ENCODE results near the gene SBF2.
"Not testable (repeated sequence)": the region's sequence is repeated elsewhere in the genome, so short reads cannot be mapped to it uniquely, and the experiment has no call there.

The SBF2 gene

GRCh38 chr11:10048350-10048749 is 245.7 kb downstream of the SBF2 start:
- no peak for DNase-seq

DNA sequence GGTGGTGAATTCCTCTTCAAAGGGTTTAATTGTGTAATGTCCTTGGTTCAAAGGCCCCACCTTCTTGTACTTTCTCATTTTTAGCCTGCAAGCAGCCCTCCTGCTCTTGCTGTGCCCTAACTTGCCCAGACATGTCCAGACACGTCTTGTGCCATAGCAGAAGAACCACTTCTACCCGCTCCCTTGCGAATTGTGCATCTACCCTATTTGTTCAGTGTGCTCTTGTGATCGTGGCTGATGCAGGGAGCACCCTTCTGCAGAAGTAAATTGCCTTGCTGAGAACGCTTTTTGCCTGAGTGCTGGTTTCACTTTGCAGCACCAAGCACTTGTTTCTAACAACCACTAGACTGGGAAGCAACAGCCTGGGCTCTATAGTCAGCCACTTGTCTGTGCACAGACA is 249.4 kb downstream of the SBF2 start:
- no peak for DNase-seq

DNA sequence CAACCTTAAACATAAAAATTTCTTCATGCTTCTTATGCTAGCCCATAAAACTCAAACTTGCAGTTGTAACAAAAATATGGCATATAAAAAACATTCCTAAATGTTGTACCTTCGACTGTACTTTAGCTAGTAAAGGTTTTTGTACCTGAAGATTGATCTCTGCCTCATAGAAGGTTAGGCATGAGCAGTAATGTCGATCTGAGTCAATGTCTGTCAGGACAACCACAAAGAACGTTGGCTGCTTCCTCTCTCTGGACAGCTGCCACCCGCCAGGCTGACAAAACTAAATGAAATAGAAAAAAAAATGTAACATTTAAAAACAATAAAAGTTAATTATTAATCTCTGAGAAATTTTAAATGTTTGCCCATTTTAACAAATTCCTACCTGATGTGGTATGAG is 251.3 kb downstream of the SBF2 start:
- no peak for DNase-seq

DNA sequence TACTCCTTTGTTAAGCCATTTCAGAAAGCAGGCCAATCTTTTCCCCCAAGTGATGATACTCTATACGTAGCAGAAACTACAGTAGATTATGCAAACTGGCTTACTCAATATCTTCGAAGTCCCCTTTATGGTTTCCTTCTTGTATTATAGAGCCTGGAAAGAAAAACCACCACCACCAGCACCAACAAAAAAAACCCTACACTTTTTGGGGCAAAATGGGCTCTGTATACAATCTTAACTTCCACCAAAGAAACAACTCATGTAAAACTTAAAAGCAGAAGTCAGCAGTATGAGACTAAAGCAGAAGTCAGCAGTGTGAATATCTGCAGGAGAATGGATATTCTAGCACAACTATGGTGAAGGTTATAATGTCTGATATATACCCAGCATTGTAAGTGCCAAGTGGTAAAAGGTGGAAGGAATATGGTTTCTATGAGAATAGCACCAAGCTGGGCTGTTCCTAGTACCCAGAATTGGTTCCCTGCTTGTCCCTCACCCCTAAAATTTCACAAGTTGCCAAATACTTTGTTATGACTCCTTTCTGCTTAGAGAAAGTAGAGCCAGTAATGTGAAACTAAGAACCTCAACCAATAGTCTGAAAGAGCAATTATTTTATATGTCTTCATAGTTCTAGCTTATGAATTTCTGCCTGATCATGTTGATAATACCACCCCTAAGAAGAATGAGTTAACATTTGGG is 252.1 kb downstream of the SBF2 start:
- DNase-seq: no peak

- DNase-seq: no peak
Observed at GRCh38 chr11:10041332-10041731, 252.7 kb downstream of the SBF2 start.

- no peak for DNase-seq
Observed at GRCh38 chr11:10038521-10039302, 255.3 kb downstream of the SBF2 start.

DNA sequence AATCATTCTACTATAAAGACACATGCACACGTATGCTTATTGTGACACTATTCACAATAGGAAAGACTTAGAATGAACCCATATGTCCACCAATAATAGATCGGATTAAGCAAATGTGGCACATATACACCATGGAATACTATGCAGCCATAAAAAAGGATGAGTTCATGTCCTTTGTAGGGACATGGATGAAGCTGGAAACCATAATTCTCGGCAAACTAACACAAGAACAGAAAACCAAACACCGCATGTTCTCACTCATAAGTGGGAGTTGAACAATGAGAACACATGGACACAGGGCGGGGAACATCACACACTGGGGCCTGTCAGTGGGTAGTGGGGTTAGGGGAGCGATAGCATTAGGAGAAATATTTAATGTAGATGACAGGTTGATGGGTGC is 258.1 kb downstream of the SBF2 start:
- not testable (repeated sequence) for DNase-seq

DNA sequence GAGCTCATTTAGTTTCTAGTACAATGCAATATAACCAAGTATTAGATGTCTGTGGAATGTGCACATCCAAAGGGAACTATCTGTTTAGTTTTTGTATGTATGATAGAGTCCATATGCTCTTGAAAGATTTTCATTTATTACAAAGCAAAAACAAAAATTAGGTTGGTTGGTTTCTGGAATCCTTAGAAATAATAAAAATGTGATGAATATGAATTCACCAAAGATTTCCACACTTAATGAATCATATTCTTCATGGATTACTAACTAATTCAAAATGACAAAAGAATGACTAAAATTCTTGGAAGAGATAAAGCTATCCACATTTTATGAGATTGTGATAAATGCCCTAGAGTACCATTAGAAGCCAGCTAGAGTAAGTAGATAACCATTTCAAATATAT is 261.1 kb downstream of the SBF2 start:
- peak; percentile 81 for DNase-seq

DNA sequence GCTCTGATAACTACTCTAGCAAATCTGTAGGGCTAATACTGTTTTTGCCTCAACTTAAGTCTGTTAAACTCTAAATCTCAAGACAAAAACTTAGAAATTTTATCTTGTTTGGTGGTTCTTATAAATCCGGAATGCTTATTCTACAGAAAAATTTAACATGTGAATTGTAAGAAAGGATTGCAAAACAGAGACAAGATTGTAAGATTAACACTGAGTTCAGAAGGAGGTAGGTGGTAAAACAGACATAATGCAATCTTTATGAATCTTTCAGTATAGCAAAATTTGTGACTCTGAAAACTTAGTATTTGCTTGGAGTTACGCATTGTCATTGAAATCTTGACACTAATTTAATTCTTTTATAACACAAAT is 263.9 kb downstream of the SBF2 start:
- DNase-seq: no peak

DNA sequence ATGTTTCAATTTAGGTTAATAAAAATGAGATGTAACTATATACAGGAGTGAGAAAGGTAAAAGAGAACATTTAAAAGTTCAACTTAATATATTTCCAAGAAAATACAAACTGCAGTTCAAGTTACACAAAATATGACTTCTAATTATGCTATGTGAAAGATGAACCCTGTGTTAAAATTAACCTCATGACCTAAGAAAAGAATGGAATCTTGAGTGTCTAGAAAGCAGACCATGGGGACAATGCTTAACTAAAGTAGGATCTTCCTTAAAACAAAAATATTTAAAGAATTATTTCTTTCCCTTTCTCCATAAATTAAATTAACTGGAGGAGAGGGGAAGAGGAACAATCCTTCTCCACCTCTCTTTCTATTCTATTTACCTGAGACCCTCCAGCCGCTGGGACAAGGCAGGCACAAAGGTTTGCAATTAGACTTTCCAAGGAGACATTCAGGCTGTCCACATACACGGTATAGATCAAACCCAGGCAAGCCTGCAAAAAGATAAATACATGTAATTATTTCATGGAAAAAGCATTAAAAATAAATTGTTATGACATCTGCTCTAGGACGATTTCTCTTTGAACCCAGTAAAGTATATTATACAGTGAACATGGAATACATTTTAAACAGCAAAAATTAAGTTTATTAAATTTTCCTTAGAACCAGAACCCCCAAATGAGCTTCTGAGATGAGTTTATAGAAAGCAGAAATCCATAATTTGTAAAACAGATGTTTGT is 264.5 kb downstream of the SBF2 start:
- no peak for DNase-seq

GRCh38 chr11:10026514-10026913 is 267.5 kb downstream of the SBF2 start:
- DNase-seq: peak; percentile 79

DNA sequence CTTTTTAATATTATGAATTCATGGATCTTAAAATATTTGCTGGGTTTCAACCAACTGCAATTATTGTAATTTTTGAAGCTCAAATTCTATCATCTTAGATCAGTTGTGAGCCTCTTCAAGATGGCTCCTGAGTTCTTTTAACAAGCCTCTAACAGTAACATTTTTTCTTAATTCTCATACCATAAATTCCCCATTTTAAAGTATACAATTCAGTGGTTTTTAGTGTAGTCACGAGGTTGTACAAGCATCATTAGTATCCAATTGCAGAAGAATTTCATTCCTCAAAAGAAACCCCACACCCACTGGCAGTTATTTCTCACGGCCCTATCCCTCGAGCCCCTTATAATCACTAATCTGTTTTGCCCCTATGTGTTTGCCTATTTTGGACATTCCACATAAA is 270.8 kb downstream of the SBF2 start:
- peak; percentile 28 for DNase-seq

DNA sequence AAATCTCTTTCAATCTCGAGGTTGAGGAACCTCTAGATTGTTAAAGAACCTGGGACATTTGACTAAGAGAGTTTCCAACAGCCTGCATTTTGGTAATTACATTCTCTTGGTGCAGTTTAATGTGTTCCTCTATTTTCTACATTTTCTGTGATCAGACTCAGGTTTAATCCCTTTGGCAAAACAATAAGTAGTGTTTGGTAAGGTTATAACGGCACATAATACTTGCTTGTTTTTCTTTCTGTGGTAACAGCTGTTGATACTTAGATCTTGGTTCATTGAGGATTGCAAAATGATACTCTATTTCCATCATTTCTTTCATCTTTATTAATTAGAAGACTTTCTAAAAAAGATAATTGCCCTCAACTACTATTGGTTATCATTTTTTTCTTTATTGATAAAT is 271.3 kb downstream of the SBF2 start:
- no peak for DNase-seq

DNA sequence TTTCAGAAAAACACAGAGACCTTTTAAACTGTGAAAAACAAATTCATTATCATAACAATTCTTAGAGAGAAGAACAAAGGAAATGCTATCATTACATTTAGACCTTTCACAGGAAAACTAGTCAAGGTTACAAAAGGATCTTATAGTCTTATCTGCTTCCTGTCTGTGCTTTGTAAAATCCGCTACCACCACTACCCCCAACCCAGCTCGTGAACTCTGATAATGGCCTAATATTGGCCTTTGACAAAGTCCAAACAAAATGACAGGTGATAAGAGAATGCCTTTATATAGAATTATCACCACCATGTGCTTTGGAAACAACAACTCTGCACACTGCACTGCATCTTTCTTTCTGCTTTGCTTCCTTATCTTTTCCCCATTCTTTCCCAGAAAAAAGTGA is 272.5 kb downstream of the SBF2 start:
- no peak for DNase-seq

- DNase-seq: no peak
Observed at GRCh38 chr11:10019906-10020682, 273.9 kb downstream of the SBF2 start.

GRCh38 chr11:10017911-10018310 is 276.1 kb downstream of the SBF2 start:
- DNase-seq: no peak

DNA sequence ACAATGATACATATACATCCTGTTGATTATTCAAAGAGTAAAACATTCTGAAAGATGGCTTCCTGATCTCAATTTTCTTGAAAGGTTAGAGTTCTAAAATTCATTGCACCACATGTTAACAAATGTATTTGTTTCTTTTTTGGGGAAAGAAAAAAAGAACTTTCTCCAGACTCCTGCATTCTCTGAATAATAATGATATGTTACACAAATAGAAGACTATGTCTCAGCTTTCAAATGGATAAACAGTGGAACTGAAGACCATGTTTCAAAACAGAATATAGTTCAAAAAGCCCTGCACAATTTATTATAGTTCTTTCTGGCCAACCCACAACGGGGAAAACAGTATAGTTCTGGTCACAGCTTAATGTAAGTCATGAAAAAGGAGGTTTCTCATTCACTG is 277.0 kb downstream of the SBF2 start:
- no peak for DNase-seq

DNA sequence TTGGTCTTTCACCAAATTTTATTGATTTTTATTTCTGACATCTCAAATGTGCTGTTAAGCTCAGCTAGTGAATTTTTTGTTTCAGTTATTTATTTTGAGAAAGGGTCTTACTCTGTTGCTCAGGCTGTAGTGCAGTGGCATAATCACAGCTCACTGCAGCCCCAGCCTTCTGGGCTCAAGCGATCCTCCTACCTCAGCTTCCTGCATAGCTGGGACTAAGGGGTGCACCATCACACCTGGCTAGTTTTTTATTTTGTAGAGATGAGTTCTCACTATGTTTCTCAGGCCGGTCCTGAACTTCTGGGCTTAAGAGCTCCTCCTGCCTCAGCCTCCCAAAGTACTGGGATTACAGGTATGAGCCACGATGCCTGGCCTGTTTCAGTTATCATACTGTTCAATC is 282.0 kb downstream of the SBF2 start:
- DNase-seq: no peak

DNA sequence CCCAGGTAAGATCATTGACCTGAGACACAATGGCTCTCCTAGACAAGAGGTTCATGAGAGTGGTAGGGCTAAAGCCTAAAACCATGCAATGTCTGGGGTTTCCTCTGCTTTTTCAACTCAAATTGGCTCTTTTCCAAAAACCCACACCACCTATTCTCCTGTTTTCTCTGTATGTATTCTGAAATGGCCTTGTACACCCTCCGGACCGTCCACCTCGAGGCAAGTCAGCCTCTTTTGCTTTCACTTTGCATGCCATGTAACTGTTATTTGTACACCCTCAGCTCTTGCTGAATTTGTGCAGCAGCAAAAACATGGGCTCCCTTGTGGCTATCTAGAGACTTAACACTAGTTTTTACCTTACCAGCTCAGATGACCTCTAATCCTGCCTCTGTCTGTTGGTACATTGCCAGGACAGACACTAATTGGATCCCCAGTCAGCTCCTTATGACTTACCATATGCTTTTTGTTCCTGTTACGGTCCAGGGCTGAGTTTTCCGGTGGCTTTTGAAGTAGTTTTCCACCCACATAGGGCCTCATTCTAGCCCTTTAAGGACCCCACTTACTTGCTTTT is 288.0 kb downstream of the SBF2 start:
- no peak for DNase-seq

DNA sequence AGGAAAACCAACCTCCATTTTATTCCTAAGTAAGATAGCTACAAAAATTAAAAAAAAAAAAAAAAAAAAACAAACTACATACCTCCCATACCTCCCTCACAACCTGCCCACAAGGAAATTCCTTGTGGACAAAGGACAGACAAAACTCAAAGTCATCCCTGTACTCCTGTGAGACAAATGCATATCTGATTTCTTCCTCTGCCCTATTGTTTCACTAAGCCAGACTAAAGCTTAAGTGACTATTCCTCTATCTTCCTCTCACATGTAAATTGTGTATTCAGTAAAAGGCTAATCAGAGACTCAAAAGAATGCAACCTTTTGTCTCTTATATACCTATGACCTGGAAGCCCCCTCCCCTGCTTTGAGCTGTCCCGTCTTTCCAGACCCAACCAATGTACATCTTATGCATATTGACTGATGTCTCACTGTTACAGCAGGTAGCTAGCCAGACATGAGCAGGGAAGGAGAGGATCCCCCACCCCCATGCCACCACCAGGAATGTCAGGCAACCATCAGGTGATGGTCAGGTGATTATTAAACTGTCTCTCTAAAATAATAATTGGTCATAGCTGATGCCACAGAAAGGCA is 289.4 kb downstream of the SBF2 start:
- peak; percentile 70 for DNase-seq

GRCh38 chr11:10002221-10002620 is 291.8 kb downstream of the SBF2 start:
- no peak for DNase-seq

- peak; percentile 64 for DNase-seq
Observed at GRCh38 chr11:9992306-9992705, 301.7 kb downstream of the SBF2 start.
